ENCODE data around the gene SERPINB7. TPM values are rescaled to one million over a fixed set of nuclear protein-coding genes. Genes with fewer than 3 reads are reported as not detected.

The SERPINB7 gene
- total RNA-seq, 1 experiment from 2014 or later, result 74.5 TPM

GRCh38 chr18:63843008-63843407, 67.8 kb downstream of the SERPINB7 start:
- ATAC-seq, result no peak
- intact Hi-C loops (cut with micrococcal nuclease), result loop anchor here (10.0 kb wide), 1 partner anchor 828 kb away; no protein-coding TSS in a partner anchor

GRCh38 chr18:63844254-63844653, 69.0 kb downstream of the SERPINB7 start:
- ChIA-PET CTCF (interaction anchor here (0.6 to 2.9 kb wide), 3 partner anchors 11 to 326 kb away, joined by 3 to 22 read pairs (median 4); no protein-coding TSS in a partner anchor), POLR2A (ENCODE audit: unreplicated experiment) (interaction anchor here (0.7 kb wide), 1 partner anchor 102 kb away, joined by 3 read pairs; no protein-coding TSS in a partner anchor)
- Histone ChIP-seq H3K9ac (ENCODE audit: low read length) (peak overlapping the region; percentile 61), H3K79me2 (ENCODE audit: low read length) (no peaks in the 10 kb centered on the region), H2AFZ (ENCODE audit: low read length) (0 out of 2 replicates have a peak overlapping the region, but pooled peaks have one; percentile 23), H3K9me2 (replicated peaks; ENCODE audit: low read length) (no peaks in the 10 kb centered on the region), H3K27ac (ENCODE audit: low read length) (peak overlapping the region; percentile 67), H3F3A (ENCODE audit: low read length, unreplicated experiment) (no peaks in the 10 kb centered on the region), H4K20me1 (ENCODE audit: low read length) (no peaks in the 10 kb centered on the region), H3K36me3 (ENCODE audit: low read depth, low read length) (no peaks in the 10 kb centered on the region), H3K4me3 (ENCODE audit: low read length) (no peak overlapping the region), H3K4me1 (ENCODE audit: insufficient read depth, low read length) (peaks cover 9% of the 10 kb centered on the region; the same call in 1 of the 2 replicates), H3K27me3 (ENCODE audit: low read length) (no peaks in the 10 kb centered on the region), H3K4me2 (ENCODE audit: low read length) (no peak overlapping the region), H3K9me3 (ENCODE audit: low read length) (no peaks in the 10 kb centered on the region)
- DNase-seq (peak; percentile 84), ATAC-seq (peak; percentile 79)
- BruUV-seq (replicated peaks), result no TSS peak
- TF ChIP-seq EZH2 (IDR thresholded peaks at IDR 0.05; ENCODE audit: low read length, unreplicated experiment) (no peak), EZH2phosphoT487 (IDR thresholded peaks at IDR 0.05; ENCODE audit: borderline replicate concordance, low read length) (no peak), CTCF (conservative IDR thresholded peaks at IDR 0.05; ENCODE audit: low read depth, low read length) (peak; percentile 82)
- intact Hi-C loops (cut with micrococcal nuclease), result loop anchor here (1.0 to 10.0 kb wide), 5 partner anchors 21 to 829 kb away; no protein-coding TSS in a partner anchor

More at GRCh38 chr18:63843008-63843407, 67.8 kb downstream of the SERPINB7 start:
- CTCF ChIA-PET, result interaction anchor here (1.2 to 2.9 kb wide), 2 partner anchors 101 to 325 kb away, joined by 4 to 22 read pairs; no protein-coding TSS in a partner anchor
- no TSS peak for BruUV-seq (replicated peaks)
- Histone ChIP-seq H2AFZ (ENCODE audit: low read length) (no peak overlapping the region), H3K36me3 (ENCODE audit: low read depth, low read length) (no peaks in the 10 kb centered on the region), H3K4me3 (ENCODE audit: low read length) (no peak overlapping the region), H3K9me3 (ENCODE audit: low read length) (no peaks in the 10 kb centered on the region), H3K4me1 (ENCODE audit: insufficient read depth, low read length) (peaks cover 9% of the 10 kb centered on the region; the same call in 1 of the 2 replicates), H3K27me3 (ENCODE audit: low read length) (no peaks in the 10 kb centered on the region), H3K27ac (ENCODE audit: low read length) (peak overlapping the region; percentile 67), H3K9me2 (replicated peaks; ENCODE audit: low read length) (no peaks in the 10 kb centered on the region), H3K79me2 (ENCODE audit: low read length) (no peaks in the 10 kb centered on the region), H3K9ac (ENCODE audit: low read length) (peak overlapping the region; percentile 61), H3F3A (ENCODE audit: low read length, unreplicated experiment) (no peaks in the 10 kb centered on the region), H3K4me2 (ENCODE audit: low read length) (no peak overlapping the region), H4K20me1 (ENCODE audit: low read length) (no peaks in the 10 kb centered on the region)
- peak; percentile 23 for DNase-seq
- POLR2A ChIA-PET (ENCODE audit: unreplicated experiment), result no interaction called here
- no peak for TF ChIP-seq EZH2 (IDR thresholded peaks at IDR 0.05; ENCODE audit: low read length, unreplicated experiment)
- no peak for TF ChIP-seq CTCF (conservative IDR thresholded peaks at IDR 0.05; ENCODE audit: low read depth, low read length)
- TF ChIP-seq EZH2phosphoT487 (IDR thresholded peaks at IDR 0.05; ENCODE audit: borderline replicate concordance, low read length), result no peak

- H2AFZ ChIP-seq (ENCODE audit: low read length), result peak overlapping the region; percentile 60
- no peaks in the 10 kb centered on the region for H3K36me3 ChIP-seq (ENCODE audit: low read depth, low read length)
- no peaks in the 10 kb centered on the region for H3K9me3 ChIP-seq (ENCODE audit: low read length)
- peak; percentile 84 for DNase-seq
- no peaks in the 10 kb centered on the region for H3F3A ChIP-seq (ENCODE audit: low read length, unreplicated experiment)
- H3K79me2 ChIP-seq (ENCODE audit: low read length), result no peaks in the 10 kb centered on the region
- ATAC-seq, result peak; percentile 70
- H3K4me2 ChIP-seq (ENCODE audit: low read length), result 0 out of 2 replicates have a peak overlapping the region, but pooled peaks have one; percentile 3
- no peaks in the 10 kb centered on the region for H4K20me1 ChIP-seq (ENCODE audit: low read length)
- TF ChIP-seq EZH2phosphoT487 (IDR thresholded peaks at IDR 0.05; ENCODE audit: borderline replicate concordance, low read length) (no peak), CTCF (conservative IDR thresholded peaks at IDR 0.05; ENCODE audit: low read depth, low read length) (peak; percentile 85)
- no TSS peak for BruUV-seq (replicated peaks)
- no peaks in the 10 kb centered on the region for H3K9me2 ChIP-seq (replicated peaks; ENCODE audit: low read length)
- ChIA-PET POLR2A (ENCODE audit: unreplicated experiment) (no interaction called here), CTCF (no interaction called here)
- H3K27ac ChIP-seq (ENCODE audit: low read length), result no peak overlapping the region
- intact Hi-C loops (cut with micrococcal nuclease), result loop anchor here (1.0 to 10.0 kb wide), 6 partner anchors 107 to 833 kb away; no protein-coding TSS in a partner anchor
- H3K4me1 ChIP-seq (ENCODE audit: insufficient read depth, low read length), result peaks cover 5% of the 10 kb centered on the region; the same call in 1 of the 2 replicates
- no peak overlapping the region for H3K4me3 ChIP-seq (ENCODE audit: low read length)
- H3K27me3 ChIP-seq (ENCODE audit: low read length), result no peaks in the 10 kb centered on the region
- H3K9ac ChIP-seq (ENCODE audit: low read length), result no peak overlapping the region
These were observed 72.9 kb downstream of the SERPINB7 start for GRCh38 chr18:63848159-63848558.
